Heart left ventricle (tissue), 13 donors: ENCODE measurements around the gene APLP1.

ENCODE experiments used
- CTCF ChIP-seq, 12 donors: fragments of 200-600 bp; sonication (generic) in 4 of 12; IDR thresholded peaks; one replicate each; pipeline versions ENCODE4 v1.5.0 to v1.8.0; 2018 to 2022; ENCODE audit warnings: antibody characterized with exemption in 12 of 12, mild to moderate bottlenecking in 5 of 12
- POLR2A ChIP-seq, 2 donors: fragments of 450-650 bp; IDR thresholded peaks; one replicate each; pipeline ENCODE4 v1.6.1; 2017; ENCODE audit warnings: antibody characterized with exemption in 2 of 2, mild to moderate bottlenecking in 2 of 2, moderate library complexity in 2 of 2
- donor health status: ischemic (EF 13 %, LVEDD 7.1; RV severe dilation, severe dysfunction).
- donor health status: DM: no; HTN: yes; CAD: no.
- donor health status: DM: no; HTN: no; CAD: no.
- donor health status: ischemic (EF 25% LVEDD 6.9; RV normal size, moderate dysfunction).
- donor health status: ischemic (EF 25% LVEDD 5.7; RV mildly dilated, moderate dysfunction).
- donor health status: ischemic (EF 35%, LVEDD 5.7; RV mildly dilated, moderate dysfunction).
- donor health status: nonischemic (EF 11% LVEDD 7.7; RV severe dilation, severe dysfunction).
- donor health status: DM: yes; HTN: yes; CAD: no.
- donor health status: PGD.
- donor health status: ischemic (EF 29% LVEDD 5.4; RV normal size, mild dysfunction).
- donor health status: nonischemic (EF 23%, LVEDD 6.1; RV moderate dilation, normal function).

GRCh38 chr19:35921012-35921411, 52.6 kb downstream of the APLP1 start:
- TF ChIP-seq CTCF (IDR thresholded peaks at IDR 0.05) (no peak), POLR2A (IDR thresholded peaks at IDR 0.05) (no peak)
